NCI-H2196 treated with DMSO at 0.1 percent for 48 hours (cell line): ENCODE measurements around the gene CNKSR3.
"Not testable (repeated sequence)": the region's sequence is repeated elsewhere in the genome, so short reads cannot be mapped to it uniquely, and the experiment has no call there.

ENCODE experiments used
- DNase-seq: peaks from one replicate; lab custom pipeline; 2025; ENCODE audit not compliant: unreplicated experiment; lab: John Stamatoyannopoulos, UW

CNKSR3 gene

GRCh38 chr6:154529957-154530356, 19.5 kb upstream of the CNKSR3 start:
- no peak for DNase-seq

DNA sequence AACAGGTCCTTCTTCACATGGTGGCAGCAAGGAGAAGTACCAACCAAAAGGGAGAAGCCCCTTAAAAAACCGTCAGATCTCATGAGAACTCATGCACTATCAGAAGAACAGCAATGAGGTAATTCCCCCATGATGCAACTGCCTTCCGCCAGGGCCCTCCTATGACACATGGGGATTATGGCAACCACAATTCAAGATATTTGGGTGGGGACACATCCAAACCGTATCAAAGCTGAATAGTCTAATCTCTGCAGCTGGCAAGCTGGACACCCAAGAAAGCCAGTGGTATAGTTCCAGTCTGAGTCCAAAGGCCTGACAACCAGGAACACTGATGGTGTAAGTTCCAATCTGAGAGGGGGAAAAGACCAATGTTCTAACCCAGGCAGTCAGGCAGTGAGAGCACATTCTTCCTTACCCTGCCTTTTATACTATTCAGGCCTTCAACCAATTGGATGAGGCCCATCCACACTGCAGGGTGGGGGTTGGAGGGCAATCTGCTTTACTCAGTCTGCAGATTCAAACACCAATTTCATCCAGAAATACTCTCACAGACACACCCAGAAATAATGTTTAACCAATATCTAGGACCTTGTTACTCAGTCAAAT, 17.9 kb upstream of the CNKSR3 start:
- DNase-seq, result no peak

DNA sequence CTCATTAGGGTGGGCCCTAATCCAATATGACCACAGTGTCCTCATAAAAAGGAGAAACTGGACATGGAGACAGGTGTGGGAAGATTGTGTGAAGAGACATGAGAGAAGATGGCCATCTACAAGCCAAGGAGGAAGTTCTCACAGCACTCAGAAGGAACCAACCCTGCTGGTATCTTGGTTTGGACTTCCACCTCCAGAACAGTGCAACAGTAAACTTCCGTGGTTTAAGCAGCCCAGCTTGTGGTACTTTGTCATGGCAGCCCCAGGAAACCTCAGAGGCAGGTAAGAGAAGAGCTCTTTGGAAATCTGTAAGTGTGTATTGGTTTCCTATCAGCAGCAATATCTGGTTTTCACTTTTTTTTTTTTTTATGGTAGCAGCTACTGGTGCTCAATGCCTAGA, 16.5 kb upstream of the CNKSR3 start:
- DNase-seq, result no peak

GRCh38 chr6:154522576-154522975, 12.1 kb upstream of the CNKSR3 start:
- peak; percentile 54 for DNase-seq

GRCh38 chr6:154521412-154521811, 10.9 kb upstream of the CNKSR3 start:
- DNase-seq, result no peak

DNA sequence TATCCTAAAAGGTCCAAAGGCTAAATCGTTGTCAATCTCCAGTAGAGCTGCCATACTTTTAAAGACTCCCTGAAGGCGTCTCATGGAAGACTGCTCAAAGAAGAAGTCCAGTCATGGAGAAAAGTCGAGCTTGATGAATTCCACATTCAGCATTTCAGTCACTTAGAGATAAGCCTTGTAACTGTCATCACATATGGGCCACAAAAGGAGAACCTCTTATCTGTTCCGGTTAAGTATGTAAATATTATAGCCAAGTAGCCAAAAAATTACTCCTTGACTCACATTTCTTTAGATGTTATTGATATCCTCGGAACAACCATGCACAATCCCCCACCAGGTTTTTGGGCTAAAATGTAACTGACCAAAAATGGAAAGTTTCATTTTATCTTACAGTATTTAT, 9.8 kb upstream of the CNKSR3 start:
- no peak for DNase-seq

DNA sequence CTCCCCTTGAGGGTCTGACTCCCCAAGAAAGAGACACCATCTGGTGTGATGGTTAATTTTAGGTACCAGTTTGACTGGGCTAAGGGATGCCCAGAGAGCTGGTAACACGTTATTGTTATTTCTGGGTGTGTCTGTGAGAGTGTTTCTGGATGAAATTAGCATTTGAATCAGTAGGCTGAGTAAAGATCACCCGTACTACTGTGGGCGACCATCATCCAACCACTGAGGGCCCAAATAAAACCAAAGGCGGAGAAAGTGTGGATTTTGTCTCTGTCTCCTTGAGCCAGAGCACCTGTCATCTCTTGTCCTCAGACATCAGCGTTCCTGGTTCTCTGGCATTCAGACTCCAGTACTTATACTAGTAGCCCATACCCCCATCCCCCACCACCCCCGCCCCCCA, 7.9 kb upstream of the CNKSR3 start:
- DNase-seq, result no peak

GRCh38 chr6:154516276-154516675, 5.8 kb upstream of the CNKSR3 start:
- no peak for DNase-seq

DNA sequence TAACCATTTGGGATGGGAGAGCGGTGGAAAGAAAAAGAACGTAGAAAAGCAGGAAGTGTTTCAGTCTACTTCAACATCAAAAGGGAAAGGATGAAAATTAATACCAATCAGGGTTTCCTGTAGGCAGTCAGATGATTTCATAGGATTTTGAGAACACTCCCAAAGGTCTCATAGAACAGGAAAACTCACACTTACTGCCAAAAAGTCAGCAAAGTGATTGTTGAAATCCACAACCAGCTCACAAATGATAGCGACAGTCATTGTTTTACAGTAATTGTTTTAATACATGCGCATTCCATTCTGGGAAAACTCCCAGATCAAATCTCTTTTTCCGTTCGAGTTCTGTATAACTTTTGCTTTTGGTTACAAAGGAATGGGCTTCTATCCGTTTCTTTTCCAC, 5.3 kb upstream of the CNKSR3 start:
- DNase-seq, result no peak

DNA sequence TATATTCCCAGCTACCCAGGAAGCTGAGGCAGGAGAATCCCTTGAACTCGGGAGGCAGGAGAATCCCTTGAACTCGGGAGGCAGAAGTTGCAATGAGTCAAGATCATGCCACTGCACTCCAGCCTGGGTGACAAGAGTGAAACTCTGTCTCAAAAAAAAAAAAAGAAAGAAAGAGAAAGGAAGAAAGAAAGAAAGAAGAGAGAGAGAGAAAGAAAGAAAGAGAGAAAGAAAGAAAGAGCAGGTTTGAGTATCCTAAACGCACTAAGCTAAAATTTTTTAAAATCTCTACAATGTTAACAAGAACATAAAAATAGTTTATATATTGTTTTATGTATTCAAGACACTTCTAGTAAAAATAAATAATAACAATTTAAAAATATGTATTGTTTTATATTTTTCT, 4.6 kb upstream of the CNKSR3 start:
- not testable (repeated sequence) for DNase-seq

DNA sequence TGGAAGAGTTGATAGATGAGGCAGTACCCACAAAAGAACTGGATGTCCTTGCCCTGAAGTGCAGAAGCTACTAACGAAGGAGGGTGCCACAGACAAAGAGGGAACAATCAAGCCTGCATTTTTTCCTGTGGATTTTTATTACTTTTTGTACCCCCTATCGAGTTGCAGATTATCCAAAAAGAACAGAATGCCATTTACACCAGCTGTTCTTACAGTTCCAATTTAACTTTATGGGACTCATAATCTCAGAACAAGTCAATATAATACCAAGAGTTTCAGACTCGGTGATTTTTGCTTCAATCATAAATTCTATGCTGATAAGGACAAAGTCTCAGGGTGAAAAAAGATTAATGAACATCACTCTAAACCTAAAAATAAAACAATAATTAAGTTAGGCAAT, 4.0 kb upstream of the CNKSR3 start:
- DNase-seq, result no peak

DNA sequence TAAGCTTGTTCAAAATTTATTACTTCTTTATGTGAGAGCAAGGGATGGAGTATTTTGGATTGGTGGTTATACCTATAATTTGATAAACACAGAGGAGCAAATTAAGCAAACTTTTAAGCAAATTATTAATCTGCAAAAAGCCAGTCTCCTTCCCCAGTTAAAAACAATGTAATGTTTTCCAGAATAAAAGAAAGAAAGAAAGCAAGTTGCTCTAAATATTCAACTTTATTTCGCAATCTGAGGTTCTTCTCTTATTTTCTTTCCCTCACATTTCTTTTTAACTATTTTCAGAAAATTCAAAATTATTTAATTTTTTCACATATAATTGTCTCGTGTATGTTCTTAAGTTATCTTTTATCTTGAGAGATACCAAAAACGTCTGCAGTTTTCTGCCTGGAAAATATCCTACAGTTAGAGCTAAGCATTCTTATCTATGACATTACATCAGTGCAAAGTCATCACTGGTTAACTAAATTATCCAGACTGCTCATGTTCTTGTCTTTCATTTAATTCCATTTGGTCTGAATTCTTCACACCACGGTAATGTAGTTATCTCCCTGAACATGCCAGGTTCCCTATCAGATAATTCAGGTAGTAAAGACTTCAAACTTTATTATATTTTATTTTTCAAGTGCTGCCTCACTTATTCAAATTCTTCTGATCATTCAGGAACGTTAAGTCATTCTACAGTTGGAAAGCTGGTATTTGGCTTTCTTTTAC, 3.3 kb upstream of the CNKSR3 start:
- no peak for DNase-seq

DNA sequence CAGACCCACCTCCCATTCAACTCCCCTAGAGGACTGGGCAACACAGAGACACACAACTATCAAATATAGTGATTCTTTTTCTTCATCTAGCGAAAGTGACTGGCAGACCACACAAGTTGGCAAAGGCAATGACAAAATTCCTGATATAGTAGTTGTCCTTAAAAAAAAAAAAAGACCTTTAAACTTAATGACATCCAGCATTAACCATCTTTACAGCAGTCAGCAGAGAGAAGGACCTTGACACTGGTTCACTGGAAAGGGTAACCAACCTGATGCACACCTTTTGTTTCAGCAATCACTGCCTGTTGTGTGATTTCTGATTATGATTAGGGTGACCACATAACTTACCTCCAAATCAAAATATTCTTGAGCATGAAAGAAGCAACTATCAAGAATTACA, 1.7 kb upstream of the CNKSR3 start:
- no peak for DNase-seq

DNA sequence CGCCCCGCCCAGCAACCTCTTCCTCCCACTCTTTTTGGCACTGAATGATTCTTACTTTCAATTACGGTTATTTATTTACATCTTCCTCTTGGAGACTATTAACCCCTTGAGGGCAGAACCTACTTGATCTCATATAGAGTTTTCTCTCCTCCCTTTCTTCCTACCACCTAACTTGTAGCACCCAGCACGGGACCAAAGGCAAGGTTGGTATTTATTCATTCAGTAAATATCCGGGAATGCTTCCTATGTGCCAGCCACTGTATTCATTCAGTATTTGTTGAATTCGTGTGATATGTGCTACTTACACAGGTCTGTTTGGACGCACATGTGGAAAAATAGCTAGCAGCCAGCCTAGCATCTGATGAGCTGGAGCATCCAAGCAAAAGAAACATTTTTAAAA, 1.3 kb upstream of the CNKSR3 start:
- DNase-seq, result peak; percentile 60

GRCh38 chr6:154509421-154510143, 903 bp downstream of the CNKSR3 start:
- no peak for DNase-seq

DNA sequence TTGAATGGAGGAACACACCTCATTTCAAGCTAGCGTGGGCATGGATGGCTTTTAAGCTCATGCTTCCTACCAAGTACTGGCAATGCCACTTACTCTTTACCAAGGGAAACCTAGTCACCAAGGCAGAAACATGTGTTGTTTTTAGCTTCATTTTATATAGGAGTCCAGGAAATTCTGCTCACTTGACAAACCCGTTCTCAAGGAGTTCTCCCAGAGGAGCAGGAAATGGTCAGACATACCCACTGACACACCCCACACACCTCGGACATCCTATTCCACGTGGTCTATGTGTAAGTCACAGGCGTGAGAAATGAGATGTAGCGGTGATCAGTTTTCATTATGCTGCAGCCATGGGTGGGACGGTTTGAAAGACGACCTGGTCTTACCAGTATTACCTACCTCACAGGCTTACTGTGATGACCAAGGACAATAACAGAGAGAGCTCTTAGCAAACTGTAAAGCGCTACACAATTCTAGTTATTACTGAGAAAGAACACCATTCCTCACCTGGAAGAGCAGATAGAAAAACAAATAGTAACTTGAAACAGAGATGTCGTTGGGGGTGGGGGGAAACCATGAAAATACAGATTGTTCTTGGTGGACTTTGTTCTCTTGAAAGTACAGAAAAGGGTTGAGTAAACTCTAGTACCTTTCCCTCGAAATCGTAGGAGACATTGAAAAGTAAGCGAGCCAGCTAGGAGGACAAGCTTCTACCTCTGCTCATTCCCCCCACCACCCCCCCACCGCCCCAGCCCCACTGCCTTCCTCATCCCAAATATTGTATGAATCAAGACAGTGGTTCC, 1.7 kb downstream of the CNKSR3 start:
- DNase-seq, result no peak

- DNase-seq, result no peak
These were observed 3.2 kb downstream of the CNKSR3 start for GRCh38 chr6:154506991-154507898.

DNA sequence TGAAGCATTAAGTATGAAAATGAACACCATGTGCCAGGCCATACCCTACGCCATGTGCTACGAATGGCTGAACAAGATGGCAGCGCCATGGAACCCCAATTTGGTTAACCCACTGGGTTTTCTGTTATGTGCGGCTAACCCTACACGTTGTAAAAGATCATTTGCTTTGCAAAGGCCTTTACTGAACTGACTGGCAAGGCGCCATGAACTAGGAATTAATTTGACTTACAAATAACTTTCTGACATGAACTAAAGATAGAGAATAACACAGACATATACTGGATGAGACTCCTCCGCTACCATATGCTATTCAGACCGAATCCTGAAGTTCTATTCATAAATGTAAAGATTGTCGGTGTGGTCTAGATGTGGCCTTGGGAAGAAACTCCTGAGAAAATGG, 3.9 kb downstream of the CNKSR3 start:
- DNase-seq, result no peak

- DNase-seq, result no peak
These were observed 4.4 kb downstream of the CNKSR3 start for GRCh38 chr6:154506108-154506507.

GRCh38 chr6:154504865-154505449, 5.5 kb downstream of the CNKSR3 start:
- no peak for DNase-seq
